Inflammatory macrophage treated with lipopolysaccharide for 1 hour (primary cell): ENCODE results near the gene MAP1LC3A.
A peak's percentile ranks its signal among the peaks of the same experiment; 100 is the strongest.

Experiments used
- DNase-seq, 2 donors: peaks; one replicate each; pipeline ENCODE4 v3.0.0-alpha.2; 2020 to 2022

The MAP1LC3A gene

DNA sequence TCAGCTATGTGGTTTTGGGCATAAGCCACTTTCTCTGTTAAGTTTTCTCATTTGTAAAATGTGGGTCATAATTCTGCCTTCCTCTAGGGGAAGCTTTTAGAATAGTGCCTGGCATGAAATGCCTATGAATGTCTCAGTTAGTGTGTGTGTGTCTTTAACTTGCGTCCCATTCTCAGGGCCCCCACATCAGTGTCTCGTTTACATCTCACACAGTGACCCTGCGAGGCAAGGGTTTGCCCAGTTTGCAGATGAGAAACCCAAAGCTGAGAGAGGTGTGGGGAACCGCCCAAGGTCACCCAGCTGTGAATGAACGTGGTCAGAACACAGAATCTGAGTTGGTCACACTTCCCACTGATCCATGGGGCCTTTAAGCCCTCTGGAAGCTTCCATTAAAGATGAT lies 28.2 kb upstream of the MAP1LC3A start:
- no peak for DNase-seq

DNA sequence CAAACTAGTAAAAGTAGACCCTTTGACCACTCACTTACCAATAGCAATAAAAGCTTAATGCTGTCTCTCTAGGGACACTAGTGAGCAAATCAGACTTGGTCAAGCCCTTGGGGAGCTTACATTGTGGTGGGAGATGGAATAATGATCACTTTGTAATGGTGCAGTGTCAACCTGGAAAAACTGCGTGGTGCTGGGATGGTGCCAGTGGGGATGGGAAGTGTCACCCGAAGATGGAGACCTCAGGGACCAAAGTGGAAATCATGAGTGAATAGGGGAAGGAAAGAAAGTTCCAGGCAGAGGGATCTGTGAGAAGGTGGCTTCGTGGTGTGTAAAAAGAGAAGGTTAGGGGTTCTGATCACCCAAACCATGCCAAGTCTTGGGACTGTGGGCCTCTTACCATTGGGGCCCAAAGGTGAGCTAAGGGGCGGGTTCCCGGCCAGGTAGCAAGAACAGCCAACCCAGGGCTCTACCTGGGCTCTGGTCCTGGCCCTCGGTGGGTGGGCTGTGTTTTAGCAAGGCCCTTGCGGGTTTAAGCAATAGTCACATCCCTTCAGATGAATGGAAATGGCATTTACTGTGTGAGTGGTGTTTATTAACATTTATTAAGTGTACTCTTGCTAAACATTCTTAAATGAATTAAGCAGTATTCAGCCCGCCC lies 26.8 kb upstream of the MAP1LC3A start:
- DNase-seq, result no peak

DNA sequence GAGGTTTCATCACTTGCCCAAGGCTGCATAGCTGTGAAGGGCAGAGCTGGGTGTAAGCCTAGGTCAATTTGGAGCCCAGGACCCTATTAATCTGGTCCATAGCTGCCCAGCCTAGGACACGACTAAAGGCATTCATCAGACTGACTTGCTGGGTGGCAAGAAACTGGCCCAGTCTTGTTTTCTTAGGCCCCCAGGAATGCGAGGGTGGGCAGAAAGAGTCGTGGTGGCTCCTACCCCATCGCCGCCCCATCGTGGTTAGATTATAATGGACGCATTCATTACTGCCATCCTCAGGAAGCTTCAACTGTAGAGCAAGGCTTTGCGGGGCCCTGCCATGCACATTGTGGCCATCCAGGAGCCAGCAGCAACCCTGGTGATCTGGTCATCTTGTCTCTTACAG lies 26.2 kb upstream of the MAP1LC3A start:
- no peak for DNase-seq

DNA sequence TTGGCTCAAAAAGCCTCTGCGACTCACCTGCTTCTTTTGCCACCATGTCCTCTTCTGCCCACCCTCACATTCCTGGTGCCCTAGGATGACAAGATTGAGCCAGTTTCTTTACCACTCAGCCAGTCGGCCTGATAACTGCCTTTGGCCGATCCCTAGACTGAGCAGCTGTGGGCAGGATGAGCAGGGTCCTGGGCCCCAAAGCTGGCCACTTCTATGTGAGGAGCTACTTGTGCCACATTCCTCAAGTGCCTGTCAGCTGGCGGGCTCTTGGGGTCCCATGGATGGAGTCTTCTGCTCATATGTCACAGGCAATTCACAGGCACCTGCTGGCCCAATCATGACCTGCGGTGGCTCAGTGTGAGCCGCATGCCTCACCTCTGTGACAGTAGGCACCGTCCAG lies 25.8 kb upstream of the MAP1LC3A start:
- DNase-seq, result no peak

DNA sequence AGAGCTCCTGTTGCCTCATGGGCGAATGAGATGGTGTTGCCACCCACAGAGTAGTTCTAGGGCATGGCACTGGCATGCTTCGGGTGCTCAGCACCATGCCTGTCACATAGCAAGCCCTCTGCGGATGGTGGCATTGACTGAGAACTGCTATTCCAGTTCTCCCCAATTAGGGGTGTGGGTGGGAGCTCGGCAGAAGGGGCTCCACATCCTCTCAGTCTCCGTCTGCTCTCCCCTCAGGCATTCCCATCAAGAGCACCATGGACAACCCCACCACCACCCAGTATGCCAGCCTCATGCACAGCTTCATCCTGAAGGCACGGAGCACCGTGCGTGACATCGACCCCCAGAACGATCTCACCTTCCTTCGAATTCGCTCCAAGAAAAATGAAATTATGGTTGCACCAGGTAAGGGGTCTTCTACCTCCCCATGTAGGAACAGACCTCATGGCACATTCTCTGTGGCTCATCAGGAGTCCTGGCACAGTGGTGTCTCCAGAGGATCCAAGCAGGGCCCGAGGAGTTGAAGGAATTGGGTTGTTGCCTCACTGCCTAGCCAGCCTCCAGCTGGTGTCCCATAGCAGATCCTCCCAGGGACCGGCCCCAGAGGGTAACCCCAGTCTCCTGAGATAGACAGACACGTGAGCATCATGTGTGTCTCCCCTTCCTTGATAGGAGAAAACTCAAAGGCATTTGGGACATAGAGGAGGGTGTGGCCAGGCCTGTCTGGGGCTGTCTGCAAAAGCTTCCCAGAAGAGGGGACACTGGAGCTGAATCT lies 23.9 kb upstream of the MAP1LC3A start:
- no peak for DNase-seq

DNA sequence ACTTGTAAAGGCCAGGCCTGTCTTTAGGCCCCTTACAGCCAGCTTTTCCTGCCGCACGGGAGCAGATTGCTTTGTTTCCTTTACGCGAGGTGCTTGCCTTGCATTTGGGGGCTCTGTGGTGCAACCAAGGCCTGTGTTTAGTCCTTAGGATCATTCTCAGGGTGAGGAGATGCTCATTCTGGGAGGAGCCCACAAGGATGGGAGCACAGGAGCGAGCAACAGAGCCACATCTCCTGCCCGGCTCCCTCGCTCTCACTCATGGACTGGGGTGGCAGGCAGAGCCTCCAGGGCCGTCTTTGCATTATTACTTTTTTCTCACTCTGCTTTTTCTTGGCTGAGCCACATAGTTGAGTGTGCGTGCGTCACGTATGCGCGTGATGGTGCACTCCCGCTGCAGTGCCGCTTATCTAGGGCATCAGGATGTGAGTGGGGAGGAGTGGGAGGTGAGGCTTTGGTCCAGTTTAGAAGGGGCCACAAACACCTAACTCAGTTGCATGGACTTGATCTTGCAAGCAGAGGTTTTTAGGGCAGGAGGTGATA lies 23.1 kb upstream of the MAP1LC3A start:
- no peak for DNase-seq

DNA sequence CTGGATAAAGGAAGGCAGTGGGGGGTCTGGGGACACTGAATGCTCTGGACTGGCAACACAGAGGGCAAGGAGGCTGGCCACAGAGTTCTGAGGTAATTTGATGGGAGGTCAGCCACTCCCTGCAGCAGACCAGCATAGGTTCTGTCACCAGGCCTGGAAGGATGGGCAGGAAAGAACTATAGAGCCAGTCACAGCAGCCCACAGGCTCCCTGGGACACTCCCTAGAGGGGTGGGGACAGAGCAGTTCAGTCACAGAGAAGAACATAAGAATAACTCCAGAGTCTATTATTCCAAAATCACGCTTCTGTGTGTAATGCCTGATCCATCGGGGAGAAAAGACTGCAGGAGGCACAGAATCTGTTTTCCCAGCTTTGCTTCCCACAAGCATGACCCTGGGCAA lies 22.7 kb upstream of the MAP1LC3A start:
- no peak for DNase-seq

DNA sequence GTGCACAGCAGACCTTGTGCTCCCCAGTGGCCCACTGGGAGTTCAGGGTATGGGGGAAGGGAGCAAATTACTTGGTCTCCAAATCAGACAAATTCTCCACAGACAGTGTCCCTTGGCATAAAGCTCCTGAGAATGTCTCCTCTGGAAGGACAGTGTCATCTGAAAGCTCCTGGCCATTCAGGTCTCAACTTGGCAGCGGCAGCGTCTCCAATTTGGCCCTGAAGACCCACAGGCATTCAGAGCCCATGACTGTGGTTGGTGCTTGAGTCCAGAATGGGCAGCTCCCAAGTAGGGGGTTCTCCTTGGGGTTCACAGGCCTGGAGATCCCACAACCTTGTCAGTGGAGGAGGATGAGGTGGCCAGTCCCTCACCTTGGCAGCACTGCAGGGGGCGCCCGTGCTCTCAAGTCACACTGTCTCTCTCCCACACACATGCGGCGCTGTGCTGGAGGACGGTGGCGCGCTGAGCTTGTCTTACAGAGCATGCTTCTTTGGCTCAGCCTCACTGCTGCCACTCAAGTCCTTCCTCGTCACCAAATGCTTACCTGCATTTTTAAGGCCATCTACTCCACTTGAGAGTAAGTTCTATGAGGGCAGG lies 21.6 kb upstream of the MAP1LC3A start:
- no peak for DNase-seq

DNA sequence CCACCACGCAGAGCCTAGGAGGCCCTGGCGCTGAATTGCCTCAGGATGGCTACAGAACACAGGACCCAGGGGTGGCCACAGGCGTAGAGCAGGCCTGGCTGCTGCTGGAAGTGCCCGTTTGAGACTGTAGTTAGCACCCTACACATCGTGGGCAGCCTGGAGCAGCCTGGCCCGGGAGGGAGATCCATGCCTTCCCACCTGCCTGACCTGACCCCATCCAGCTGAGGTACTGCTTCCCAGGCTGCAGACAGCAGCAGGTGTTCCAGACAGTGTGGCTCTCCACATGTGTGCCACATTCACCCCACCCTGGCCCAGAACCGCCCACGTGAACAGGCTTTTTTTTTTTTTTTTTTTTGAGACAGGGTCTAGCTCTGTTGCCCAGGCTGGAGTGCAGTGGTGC lies 20.9 kb upstream of the MAP1LC3A start:
- no peak for DNase-seq

DNA sequence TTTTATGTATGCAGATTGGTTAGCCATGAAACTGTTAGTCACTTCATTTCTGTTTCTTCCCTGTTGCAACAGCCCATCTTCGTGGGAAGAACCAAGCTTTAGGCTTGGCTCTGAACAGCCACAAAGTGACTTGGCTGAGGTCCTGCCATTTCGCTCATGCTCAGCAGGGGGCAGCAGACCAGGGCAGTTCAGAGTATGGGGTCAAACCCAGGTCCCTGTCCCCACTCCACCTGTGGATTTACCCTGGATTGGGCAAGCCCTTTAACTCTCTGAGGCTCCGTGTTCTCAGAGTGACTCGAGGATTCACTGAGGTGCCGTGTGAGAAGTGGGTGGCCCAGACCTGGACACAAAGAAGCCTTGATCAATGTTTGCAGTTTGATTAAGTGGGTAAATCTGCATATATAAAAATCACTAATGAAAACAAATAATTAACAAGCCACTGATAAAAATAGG lies 19.8 kb upstream of the MAP1LC3A start:
- peak; percentile 61 to 86 for DNase-seq

DNA sequence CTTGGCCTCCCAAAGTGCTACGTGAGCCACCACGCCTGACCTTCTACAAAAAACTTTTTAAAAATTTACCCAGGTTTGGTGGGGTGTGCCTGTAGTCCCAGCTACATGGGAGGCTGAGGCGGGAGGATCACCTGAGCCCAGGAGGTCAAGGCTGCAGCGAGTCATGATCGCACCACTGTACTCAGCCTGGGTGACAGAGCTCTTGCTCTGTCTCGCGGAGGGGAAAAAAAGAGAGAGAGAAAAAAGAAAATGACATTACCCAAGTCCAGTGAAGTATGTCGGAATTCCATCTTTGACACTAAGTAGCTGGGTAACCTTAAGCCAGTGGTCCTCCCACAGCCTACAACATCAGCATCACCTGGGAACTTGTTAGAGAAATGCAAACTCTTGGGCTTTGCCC lies 18.8 kb upstream of the MAP1LC3A start:
- no peak for DNase-seq

DNA sequence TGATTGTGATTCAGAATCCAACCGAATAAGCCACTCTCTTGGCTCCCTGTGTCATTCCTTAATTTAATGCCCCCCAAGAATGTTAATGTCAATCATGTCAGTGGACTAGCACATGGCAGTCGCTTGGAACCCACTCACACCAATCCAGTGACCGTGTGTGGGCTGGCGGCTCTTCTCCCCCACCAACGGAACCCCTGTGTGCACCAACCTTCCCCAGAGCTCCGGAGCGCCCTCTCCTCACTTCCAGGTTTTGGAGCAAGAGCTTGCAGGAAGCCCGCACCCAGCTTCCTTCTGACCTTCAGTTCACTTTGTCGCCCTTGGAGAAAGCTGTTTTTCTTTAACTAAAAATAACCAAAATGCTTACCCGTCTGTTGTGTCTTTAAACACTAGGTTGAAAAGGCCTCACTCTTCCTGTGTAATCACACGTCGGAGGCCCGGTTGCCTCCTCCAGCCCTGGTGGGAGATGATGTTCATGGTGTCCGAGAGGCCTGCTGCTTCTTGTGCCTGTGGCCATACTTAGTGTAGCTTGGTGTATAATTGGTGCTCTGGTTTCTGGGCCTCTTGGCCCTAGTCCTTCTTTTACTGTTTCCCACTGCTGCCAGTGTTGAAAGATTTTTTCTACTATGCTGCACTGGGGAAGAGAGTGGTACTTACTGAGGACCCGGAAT lies 17.8 kb upstream of the MAP1LC3A start:
- no peak for DNase-seq

DNA sequence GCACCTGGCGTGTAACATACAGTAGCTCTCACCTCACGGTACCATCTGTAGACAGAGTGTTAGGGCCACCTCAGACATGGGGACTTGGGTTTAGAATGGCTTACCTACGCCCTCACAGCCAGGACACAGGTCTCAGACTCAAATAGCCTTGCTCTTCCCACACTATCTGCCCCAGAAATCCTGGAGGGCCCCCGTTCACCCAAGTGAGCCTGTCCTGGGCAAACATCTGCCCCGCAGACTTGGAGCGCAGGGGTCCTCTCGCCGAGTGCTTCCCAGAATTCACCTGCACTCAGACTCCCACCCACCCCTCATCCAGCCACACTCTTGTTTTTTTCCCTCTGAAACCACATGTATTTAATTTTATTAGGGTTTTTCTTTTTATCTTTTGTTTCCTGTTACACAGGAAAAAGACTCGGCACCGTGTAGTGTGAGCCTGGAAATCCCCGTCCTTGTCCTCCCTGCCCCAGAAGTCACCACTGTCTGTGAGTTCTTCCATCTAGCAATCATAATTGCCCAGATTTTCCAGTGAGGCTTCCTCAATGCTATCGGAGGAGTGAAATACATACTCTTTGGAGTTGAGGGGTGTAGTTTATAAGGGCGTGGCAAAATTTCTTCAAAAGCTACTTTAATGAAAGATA lies 17.1 kb upstream of the MAP1LC3A start:
- no peak for DNase-seq

DNA sequence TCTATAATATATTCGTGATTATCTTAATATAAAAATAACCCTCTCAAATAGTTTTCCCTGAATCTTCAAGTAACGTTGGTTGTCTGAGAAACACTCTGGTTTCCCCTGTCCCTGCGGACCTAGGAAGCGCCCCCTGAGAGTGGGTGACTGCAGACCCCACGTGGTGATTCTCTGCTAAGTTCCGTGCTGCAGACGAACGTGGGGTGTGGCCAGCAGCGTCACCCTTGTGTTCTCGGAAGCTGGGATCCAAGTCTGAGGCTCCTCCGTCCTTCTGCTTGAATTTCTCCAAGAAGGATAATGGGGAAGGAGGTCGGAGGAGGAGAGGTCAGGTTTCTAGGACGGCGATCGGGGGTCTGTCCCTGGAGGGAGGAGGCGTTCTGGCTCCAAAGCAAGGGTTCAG lies 16.6 kb upstream of the MAP1LC3A start:
- DNase-seq, result no peak

DNA sequence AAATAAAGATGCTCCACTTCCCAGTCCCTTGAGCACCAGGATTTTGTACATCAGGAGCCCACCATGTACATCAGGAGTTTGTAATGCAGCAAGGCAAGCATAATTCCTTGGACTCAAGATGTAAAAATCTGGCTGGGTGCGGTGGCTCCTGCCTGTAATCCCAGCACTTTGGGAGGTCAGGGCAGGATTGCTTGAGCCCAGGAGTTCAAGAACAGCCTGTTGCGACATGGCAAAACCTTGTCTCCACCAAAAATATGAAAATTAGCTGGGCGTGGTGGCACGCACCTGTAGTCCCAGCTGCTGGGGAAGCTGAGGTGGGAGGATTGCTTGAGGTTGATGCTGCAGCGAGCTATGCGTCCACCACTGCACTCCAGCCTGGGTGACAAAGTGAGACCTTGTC lies 16.1 kb upstream of the MAP1LC3A start:
- DNase-seq, result no peak

DNA sequence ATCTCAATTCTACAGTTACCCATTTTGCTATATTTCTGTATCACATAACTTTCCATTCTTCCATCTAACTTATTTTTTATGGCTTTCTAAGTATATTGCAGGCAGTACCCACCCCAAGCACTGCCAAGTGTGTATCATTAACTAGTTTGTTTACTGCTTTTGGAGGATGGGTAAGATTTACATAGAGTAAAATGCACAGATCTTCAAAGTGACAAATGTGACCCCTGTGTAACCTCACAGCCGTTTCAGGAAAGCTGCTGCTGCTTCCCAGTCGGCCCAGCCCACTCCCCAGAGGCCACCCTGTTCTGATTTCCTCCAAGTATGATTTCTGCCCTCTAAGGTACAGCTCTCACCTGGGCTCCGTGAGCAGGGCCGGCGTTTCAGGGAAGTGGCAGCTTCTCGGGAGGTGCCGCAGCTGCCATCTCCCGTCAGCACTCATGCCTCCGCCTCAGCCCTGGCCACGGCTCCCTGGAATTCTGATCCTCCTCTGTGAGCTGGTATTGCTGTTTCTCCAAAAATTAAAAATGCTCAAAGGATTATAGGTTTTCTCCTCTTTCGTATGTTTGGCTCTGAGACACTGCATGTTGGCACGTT lies 15.0 kb upstream of the MAP1LC3A start:
- no peak for DNase-seq

DNA sequence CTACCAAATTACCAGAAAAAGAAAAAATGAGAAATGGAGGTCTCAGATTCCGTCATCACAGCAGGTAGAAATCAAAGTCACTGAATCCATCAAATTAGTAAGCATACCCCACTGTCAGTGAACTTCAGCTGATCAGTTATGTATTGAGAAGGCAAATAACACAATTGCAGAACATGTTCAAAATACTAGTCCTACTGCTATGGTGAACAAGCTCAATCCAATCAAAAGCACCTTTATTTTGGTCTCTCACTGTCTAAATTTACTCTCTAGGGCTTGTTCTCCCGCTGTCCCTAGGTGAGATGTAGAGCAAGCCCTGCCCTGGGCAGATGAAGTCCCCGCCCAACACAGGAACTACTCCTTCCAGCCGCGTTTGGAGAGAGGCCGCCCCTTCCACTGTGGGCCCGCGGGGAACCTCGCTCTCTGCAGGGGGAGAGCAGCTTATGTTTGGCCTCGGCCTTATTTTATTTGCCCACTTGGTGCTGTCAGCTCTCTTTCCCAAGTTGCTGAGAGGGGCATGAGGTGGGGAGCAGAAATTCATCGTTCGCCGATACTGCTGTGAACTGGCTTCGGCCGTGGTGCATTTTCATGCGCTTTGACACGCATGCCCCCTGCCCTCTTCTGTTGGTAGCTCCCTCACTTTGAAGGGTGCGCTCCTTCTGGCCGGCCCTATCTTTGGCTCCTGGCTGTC lies 14.3 kb upstream of the MAP1LC3A start:
- DNase-seq, result no peak

DNA sequence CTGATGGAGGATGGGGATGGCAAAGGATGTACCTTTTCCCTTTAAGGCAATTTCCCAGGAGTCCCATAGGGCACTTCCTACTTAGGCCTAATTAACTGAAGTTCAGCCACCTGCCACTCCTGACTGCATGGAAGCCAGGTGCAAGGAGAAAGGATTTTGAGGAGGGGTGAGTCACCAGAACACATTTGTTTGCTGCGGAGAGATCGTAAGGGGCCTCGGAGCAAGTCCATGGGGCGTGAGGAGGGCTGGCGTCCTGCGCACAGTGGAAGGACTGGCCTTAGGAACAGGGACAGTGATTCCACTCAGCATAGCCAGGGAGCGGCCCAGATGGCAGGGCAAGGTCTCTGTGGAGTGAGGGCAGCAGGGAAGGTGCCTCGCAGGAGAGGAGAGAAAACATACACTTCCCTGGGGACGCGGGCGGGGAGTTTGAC lies 11.8 kb upstream of the MAP1LC3A start:
- DNase-seq, result no peak

DNA sequence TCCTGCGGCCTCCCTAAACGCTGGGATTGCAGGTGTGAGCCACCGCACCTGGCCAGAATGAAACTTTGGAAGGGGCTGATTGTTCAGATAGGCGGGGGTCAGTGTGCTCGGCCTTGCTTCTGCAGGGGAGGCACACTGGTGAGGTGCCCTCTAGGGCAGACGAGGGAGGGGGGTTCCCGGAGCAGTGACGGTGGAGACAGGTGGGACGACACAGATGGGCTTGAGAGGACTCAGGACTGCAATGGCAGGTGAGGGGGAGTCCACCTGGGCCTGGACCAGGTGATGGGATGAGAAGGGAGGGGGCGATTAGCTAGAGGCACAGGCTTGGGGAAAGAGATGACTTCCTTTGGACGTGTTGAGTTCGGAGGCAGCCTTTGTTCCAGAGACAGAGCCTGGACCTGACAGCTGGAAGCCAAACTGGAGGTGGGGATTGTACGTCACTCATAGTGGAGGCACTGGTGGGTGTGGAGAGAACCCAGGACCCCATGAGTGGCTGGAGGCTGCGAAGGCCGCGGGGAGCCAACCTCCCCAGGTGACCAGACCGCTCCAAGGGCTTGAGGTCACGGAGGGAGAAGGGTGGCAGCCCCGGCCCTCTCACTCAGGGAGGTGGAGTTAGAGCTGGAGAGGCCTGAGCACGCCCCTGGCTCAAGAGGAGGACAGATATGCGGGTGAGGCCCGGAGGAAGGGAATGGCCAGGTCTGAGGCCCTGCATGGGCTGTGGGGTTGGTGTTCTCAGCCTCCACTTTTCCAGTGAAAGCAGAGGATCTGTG lies 10.5 kb upstream of the MAP1LC3A start:
- no peak for DNase-seq

DNA sequence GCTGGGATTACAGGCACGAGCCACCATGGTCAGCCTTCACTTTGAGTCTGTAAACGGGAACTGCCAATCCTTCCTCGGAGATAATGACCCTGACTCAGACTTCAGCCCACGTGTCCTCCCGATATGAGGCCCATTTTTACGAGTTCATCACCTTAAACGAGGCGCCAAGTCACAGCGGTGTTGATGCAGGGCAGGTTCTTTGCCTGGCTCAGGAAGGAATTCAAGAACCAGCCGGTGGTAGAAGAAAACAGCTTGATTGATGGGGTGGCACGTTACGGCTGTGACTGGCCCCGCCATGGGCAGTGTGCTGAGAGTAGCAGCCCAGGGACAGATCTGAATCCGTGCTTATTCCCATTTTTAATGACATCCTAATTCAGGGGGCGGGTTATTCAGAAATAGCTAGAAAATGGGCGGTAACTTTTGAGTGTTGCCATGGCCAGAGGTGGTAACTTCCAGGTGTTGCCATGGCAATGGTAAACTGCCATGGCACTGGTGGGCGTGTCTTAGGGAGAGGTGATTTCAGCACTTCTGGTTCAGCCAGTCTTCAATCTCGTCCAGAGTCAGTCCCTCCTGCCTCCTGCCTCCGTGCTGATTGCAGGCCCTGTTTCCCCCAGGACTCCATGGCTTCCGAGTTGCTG lies 9.1 kb upstream of the MAP1LC3A start:
- no peak for DNase-seq

DNA sequence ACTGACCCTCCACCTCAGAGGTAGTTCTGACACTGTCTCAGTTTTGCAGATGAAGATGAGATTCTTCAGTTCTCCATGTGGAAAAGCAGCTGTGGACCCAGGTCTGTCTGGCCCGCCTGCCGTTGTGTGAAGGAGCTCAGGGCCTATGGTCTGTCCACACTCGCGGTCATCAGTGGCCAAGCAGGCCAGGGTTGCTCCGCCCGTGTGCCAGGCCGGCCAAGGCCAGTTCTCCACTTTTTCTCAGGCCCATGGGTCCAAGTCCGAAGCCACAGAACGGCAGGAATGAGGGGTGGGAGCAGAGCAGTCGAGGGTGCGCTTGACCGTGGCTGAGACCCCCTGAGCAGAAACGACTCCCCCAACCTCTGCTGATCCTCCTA lies 8.6 kb upstream of the MAP1LC3A start:
- DNase-seq, result no peak
